ENCODE measurements around the gene AKR1B15.
A peak's percentile ranks its signal among the peaks of the same experiment; 100 is the strongest.

The AKR1B15 gene

GRCh38 chr7:134605978-134606923, 57.3 kb downstream of the AKR1B15 start:
- no peaks in the 10 kb centered on the region for H3K9me3 ChIP-seq (ENCODE audit: severe bottlenecking)
- peak; percentile 66 for DNase-seq
- no peaks in the 10 kb centered on the region for H3K36me3 ChIP-seq
- peak overlapping the region; percentile 28 for H3K27ac ChIP-seq
- no peaks in the 10 kb centered on the region for H3K27me3 ChIP-seq (ENCODE audit: insufficient read depth, low read depth, severe bottlenecking)
- H3K4me3 ChIP-seq (ENCODE audit: low read depth, low read length): no peak overlapping the region
- TF ChIP-seq CTCF (IDR thresholded peaks at IDR 0.05; ENCODE audit: low read depth, low read length): peak; percentile 76

GRCh38 chr7:134611611-134612151, 62.8 kb downstream of the AKR1B15 start:
- no peaks in the 10 kb centered on the region for H3K9me3 ChIP-seq (ENCODE audit: severe bottlenecking)
- H3K36me3 ChIP-seq: no peaks in the 10 kb centered on the region
- no peak overlapping the region for H3K4me3 ChIP-seq (ENCODE audit: low read depth, low read length)
- no peak for DNase-seq
- H3K27me3 ChIP-seq (ENCODE audit: insufficient read depth, low read depth, severe bottlenecking): no peaks in the 10 kb centered on the region
- no peak for TF ChIP-seq CTCF (IDR thresholded peaks at IDR 0.05; ENCODE audit: low read depth, low read length)
- no peak overlapping the region for H3K27ac ChIP-seq

GRCh38 chr7:134612197-134612596, 63.3 kb downstream of the AKR1B15 start:
- no peak for TF ChIP-seq CTCF (IDR thresholded peaks at IDR 0.05; ENCODE audit: low read depth, low read length)
- no peak for DNase-seq
- H3K9me3 ChIP-seq (ENCODE audit: severe bottlenecking): no peaks in the 10 kb centered on the region

GRCh38 chr7:134613623-134614347, 64.9 kb downstream of the AKR1B15 start:
- Histone ChIP-seq H3K27me3 (ENCODE audit: insufficient read depth, low read depth, severe bottlenecking) (no peaks in the 10 kb centered on the region), H3K36me3 (no peaks in the 10 kb centered on the region), H3K27ac (no peak overlapping the region), H3K4me3 (ENCODE audit: low read depth, low read length) (no peak overlapping the region), H3K9me3 (ENCODE audit: severe bottlenecking) (no peaks in the 10 kb centered on the region)
- TF ChIP-seq CTCF (IDR thresholded peaks at IDR 0.05; ENCODE audit: low read depth, low read length): no peak
- DNase-seq: no peak

More at GRCh38 chr7:134612197-134612596, 63.3 kb downstream of the AKR1B15 start:
- Histone ChIP-seq H3K27me3 (ENCODE audit: insufficient read depth, low read depth, severe bottlenecking) (no peaks in the 10 kb centered on the region), H3K36me3 (no peaks in the 10 kb centered on the region), H3K27ac (no peak overlapping the region), H3K4me3 (ENCODE audit: low read depth, low read length) (no peak overlapping the region)

- Histone ChIP-seq H3K27me3 (ENCODE audit: insufficient read depth, low read depth, severe bottlenecking) (no peaks in the 10 kb centered on the region), H3K27ac (no peak overlapping the region), H3K4me3 (ENCODE audit: low read depth, low read length) (no peak overlapping the region), H3K36me3 (no peaks in the 10 kb centered on the region), H3K9me3 (ENCODE audit: severe bottlenecking) (no peaks in the 10 kb centered on the region)
- no peak for DNase-seq
- TF ChIP-seq CTCF (IDR thresholded peaks at IDR 0.05; ENCODE audit: low read depth, low read length): no peak
Observed at GRCh38 chr7:134616611-134617010, 67.7 kb downstream of the AKR1B15 start.

Measured in WERI-Rb-1 (cell line).